B cell (primary cell): ENCODE results near the gene POLR1B. TPM values are rescaled to one million over a fixed set of nuclear protein-coding genes. Genes with fewer than 3 reads are reported as not detected.

Experiments
- polyA plus RNA-seq: library from polyadenylated mRNA; depleted of rRNA; stranded (reverse); fragments of >200 nt; gene quantifications from 2 replicates; pipeline ENCODE4 v1.2.3, GENCODE V29; 2012
- small RNA-seq: library from RNA; depleted of rRNA; stranded (forward); fragments of <200 nt; gene quantifications from one replicate; pipeline ENCODE3, GENCODE V24; 2012; ENCODE audit warnings: low replicate concordance, low read depth; ENCODE audit not compliant: insufficient read length
- total RNA-seq, 2 donors: library from RNA; stranded (reverse); fragments of 120-200 nt in 1 of 2; gene quantifications; 1 replicate in 1 of 2; 2 replicates in 1 of 2; pipeline versions ENCODE4 v1.2.3 to v1.2.4, GENCODE V29; 2013 to 2022

POLR1B gene
- total and polyA plus RNA-seq, 2 donors (not counting 1 experiment from before 2014, with no cell fraction given), result 7.0 to 32.5 TPM

Small RNA genes within 50 kb of the gene (small RNA-seq; reads per million reads assigned to genes)
- gene RF00019, result not detected

Other genes starting within 250 kb of the POLR1B start
- 28.1 and 31.2 TPM in 2 replicates for gene RGPD8, start 108.8 kb upstream of the POLR1B start, total RNA-seq
- 1.5 and 3.4 TPM in 2 replicates for gene RGPD8, start 108.8 kb upstream of the POLR1B start, polyA plus RNA-seq
- gene TTL, start 60.3 kb upstream of the POLR1B start, total RNA-seq, result 31.4 and 32.7 TPM in 2 replicates
- 8.5 and 9.5 TPM in 2 replicates for gene TTL, start 60.3 kb upstream of the POLR1B start, polyA plus RNA-seq
- gene CHCHD5, start 42.1 kb downstream of the POLR1B start, total RNA-seq, result 19.9 and 22.4 TPM in 2 replicates
- 20.5 and 34.5 TPM in 2 replicates for gene CHCHD5, start 42.1 kb downstream of the POLR1B start, polyA plus RNA-seq
- 54.9 and 57.1 TPM in 2 replicates for gene SLC20A1, start 103.5 kb downstream of the POLR1B start, total RNA-seq
- 16.1 and 43.1 TPM in 2 replicates for gene SLC20A1, start 103.5 kb downstream of the POLR1B start, polyA plus RNA-seq
- gene NT5DC4, start 178.6 kb downstream of the POLR1B start, total RNA-seq, result 2.0 and 10.3 TPM in 2 replicates
- gene NT5DC4, start 178.6 kb downstream of the POLR1B start, polyA plus RNA-seq, result not detected in 2 replicates
- 0.25 TPM in 1 of 2 replicates, not detected in the other for gene CKAP2L, start 222.1 kb downstream of the POLR1B start, total RNA-seq
- gene CKAP2L, start 222.1 kb downstream of the POLR1B start, polyA plus RNA-seq, result 0.01 and 0.10 TPM in 2 replicates
- 0.19 TPM in 1 of 2 replicates, not detected in the other for gene IL1A, start 242.0 kb downstream of the POLR1B start, total RNA-seq
- 0.06 and 0.15 TPM in 2 replicates for gene IL1A, start 242.0 kb downstream of the POLR1B start, polyA plus RNA-seq